HG02885 (cell line): ENCODE data around the gene PHF23.
A peak's percentile ranks its signal among the peaks of the same experiment; 100 is the strongest.

Source experiments
- ATAC-seq: cut with Tn5 transposase; IDR thresholded peaks from one replicate; pipeline ENCODE4 v1.9.1; 2021; ENCODE audit warnings: mild to moderate bottlenecking; ENCODE audit not compliant: unreplicated experiment, poor library complexity

The PHF23 gene

GRCh38 chr17:7222093-7222971, 16.9 kb downstream of the PHF23 start:
- no peak for ATAC-seq

- ATAC-seq: no peak
Observed at GRCh38 chr17:7221278-7222092, 17.8 kb downstream of the PHF23 start.

- ATAC-seq: no peak
Observed at GRCh38 chr17:7220593-7221277, 18.5 kb downstream of the PHF23 start.

- peak; percentile 67 for ATAC-seq
Observed at GRCh38 chr17:7219812-7220592, 19.3 kb downstream of the PHF23 start, which contains the start of the genes ACADVL and DLG4. Gene ACADVL (plus strand): TSS chr17:7219938. CDS start chr17:7219985, 47 bp downstream. Gene DLG4 (minus strand): TSS chr17:7219836.

GRCh38 chr17:7219229-7219811, 19.9 kb downstream of the PHF23 start:
- ATAC-seq: no peak

DNA sequence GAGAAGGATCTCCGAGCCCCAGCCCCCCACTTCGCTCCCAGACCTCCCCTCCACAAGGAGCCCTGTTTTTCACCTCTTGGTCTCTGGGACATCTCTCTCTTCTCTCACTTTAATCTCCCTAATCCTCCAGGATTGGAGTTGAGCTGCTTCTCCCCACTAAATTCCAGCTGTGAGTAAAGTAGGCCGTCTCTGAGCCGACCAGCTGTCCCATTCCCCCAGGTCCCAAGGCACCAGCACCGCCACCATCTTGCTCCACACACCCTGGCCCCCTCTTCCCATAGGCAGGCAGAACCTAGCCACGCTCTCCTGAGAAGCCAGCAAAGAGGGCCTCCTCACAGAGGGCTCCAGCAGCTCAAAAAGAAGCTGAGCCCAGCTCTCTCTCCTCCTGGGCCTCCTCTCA, 20.5 kb downstream of the PHF23 start:
- ATAC-seq: no peak

DNA sequence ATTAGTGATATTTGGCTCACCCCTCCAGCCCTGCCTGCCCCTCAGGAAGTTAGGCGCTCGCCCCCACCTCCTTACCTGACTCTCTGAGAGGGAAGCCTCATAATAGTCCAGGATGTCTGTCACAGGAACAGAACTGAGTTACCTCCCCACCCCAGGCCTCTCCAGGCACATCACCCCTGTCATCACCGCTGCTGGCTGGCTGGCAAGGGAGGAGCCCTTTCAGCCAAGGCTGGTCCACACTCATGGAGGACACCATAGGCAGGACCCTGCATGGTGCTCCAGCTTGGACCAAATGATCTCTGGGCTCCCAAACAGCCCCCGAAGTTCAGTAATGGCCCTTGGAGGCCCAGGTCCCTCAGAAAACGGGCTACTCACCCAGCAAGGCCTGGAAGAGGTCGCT, 21.1 kb downstream of the PHF23 start:
- ATAC-seq: no peak

DNA sequence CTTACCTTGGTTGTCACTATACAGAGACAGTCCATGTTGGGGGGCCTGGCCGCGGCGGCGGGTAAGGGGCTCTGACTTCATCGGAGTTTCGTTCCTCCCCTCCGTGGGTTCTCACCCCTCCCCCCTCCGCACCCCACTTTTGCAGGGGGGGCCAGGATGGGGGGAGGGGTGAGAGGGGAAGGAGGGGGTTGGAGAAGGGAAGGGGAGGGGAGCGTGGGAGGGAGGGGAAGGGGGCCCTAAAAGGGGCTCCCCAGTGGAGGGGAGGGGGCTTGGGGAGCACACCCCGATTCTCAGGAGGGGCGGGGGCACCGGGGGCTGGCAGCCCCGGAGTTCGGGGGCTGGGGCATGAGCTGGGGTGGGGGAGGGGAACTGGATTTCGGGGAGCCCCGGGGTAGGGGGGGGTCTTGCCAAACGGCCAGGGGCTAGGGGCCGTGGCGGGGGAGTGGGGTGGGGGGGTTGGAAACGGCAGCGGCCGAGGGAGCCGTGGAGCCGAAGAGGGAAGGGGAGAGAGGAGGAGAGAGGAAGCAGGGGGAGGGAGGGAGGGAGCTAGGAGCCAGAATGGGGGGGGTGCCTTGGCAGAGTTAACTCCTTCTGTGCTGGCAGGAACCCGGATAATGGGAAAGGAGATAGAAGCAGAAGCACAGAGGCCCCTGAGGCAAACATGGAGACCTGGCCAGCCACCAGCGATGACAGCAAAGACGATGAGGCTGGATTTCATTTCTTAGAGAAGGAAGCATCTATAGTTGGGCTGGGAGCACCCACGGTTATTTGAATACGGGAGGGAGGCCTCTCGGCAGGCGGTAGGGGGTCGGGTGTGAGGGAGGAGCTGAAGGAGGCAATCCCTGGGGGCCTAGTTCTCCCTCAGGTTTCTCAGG, 21.9 kb downstream of the PHF23 start:
- ATAC-seq: no peak

- no peak for ATAC-seq
Observed at GRCh38 chr17:7216242-7217112, 22.8 kb downstream of the PHF23 start.

- ATAC-seq: no peak
Observed at GRCh38 chr17:7215652-7216180, 23.5 kb downstream of the PHF23 start.

- no peak for ATAC-seq
Observed at GRCh38 chr17:7215136-7215638, 24.1 kb downstream of the PHF23 start.

DNA sequence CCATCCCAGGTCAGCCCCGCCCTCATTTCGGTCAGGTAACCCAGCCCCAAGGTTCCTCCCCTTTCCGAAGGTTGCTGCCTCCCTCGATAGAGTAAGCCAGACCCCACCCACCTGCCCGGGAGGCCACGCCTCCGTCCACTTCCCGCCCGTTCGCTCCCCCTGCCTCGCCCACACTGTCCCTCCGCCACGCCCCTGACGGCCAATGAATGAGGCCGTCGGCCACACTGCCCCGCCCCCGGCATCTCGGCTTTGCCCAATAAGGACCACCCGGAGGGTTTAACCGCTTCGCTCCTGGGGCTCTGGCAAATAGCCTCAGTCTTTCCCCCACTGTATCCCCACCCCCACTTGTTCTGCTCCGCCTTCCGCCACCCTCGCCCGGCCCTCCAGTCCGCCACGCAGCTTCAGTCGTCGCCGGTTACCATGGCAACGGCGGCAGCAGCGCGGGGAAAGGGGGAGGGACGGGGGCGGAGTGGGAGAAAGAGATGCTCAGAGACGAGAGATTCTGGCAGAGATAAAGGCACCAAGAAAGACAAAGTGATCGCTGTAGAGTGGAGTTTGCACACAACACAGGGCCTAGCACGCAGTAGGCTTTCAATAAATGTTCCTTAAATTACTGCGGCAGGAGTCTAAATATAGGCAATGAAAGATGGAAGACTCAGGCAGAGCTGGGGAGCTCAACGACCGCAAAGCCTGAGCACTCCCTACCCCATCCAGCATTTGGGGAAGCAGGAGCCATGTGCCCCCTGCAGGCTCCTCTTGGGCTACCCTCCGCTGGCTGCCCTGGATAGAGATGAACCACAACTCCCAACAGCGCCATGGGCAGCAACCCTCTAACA, 24.7 kb downstream of the PHF23 start:
- peak; percentile 82 for ATAC-seq

GRCh38 chr17:7213895-7214299, 25.4 kb downstream of the PHF23 start:
- no peak for ATAC-seq

DNA sequence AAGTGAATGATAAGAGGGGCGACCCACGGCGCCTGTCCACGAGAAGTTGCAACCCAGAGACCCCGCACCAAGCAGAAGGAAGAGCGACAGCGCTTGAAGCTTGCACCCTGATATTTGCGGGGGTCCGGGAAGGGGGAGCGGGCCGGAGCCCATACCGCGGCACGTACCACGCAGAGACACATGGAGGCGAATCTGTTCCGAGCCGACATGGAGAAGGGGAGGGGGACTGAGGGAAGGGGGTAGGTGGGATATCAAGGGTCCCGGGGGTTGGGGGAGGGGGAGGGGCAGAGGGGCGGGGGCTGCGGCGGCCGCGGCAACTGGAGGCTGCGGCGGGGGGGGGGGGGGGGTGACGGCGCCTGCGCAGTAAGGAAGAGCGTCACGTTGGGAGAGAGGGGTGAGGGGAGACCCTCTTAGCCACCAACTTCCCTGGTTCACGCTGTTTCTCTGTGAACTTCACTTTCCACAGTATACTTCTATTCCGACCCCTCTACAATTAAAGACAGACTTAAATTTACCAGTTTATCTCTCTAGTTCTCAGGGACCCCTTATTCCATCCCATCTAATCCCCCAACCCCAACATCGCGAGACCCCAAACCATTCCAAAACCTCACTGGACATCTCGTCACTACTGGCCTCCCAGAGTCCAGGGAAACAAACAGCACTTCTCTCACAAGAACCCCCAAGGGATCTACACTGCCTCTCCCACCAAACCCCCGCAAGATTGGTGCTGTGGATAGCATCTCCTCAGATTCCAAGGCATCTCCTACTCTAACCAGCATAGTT, 27.6 kb downstream of the PHF23 start:
- no peak for ATAC-seq

- ATAC-seq: no peak
Observed at GRCh38 chr17:7208754-7209460, 30.4 kb downstream of the PHF23 start.
